ENCODE results near the gene RBBP6.

The RBBP6 gene

GRCh38 chr16:24522751-24523150 lies 16.6 kb upstream of the RBBP6 start:
- DNase-seq (ENCODE audit: low read depth) = no peak
- TF ChIP-seq CTCF (conservative IDR thresholded peaks at IDR 0.05; ENCODE audit: control insufficient read depth, insufficient read depth, low read depth, low read length) = no peak
- no peak overlapping the region for H3K4me3 ChIP-seq (ENCODE audit: control insufficient read depth, low read depth, low read length)

GRCh38 chr16:24523569-24523968 lies 15.8 kb upstream of the RBBP6 start:
- H3K4me3 ChIP-seq (ENCODE audit: control insufficient read depth, low read depth, low read length) = no peak overlapping the region
- no peak for TF ChIP-seq CTCF (conservative IDR thresholded peaks at IDR 0.05; ENCODE audit: control insufficient read depth, insufficient read depth, low read depth, low read length)
- DNase-seq (ENCODE audit: low read depth) = no peak

- DNase-seq (ENCODE audit: low read depth) = no peak
- TF ChIP-seq CTCF (conservative IDR thresholded peaks at IDR 0.05; ENCODE audit: control insufficient read depth, insufficient read depth, low read depth, low read length) = no peak
- no peak overlapping the region for H3K4me3 ChIP-seq (ENCODE audit: control insufficient read depth, low read depth, low read length)
Measured at GRCh38 chr16:24524855-24525677, 14.3 kb upstream of the RBBP6 start.

GRCh38 chr16:24525970-24526559 lies 13.3 kb upstream of the RBBP6 start:
- H3K4me3 ChIP-seq (ENCODE audit: control insufficient read depth, low read depth, low read length) = no peak overlapping the region
- no peak for TF ChIP-seq CTCF (conservative IDR thresholded peaks at IDR 0.05; ENCODE audit: control insufficient read depth, insufficient read depth, low read depth, low read length)
- no peak for DNase-seq (ENCODE audit: low read depth)

GRCh38 chr16:24526701-24527495 lies 12.5 kb upstream of the RBBP6 start:
- H3K4me3 ChIP-seq (ENCODE audit: control insufficient read depth, low read depth, low read length) = no peak overlapping the region
- no peak for DNase-seq (ENCODE audit: low read depth)
- no peak for TF ChIP-seq CTCF (conservative IDR thresholded peaks at IDR 0.05; ENCODE audit: control insufficient read depth, insufficient read depth, low read depth, low read length)

GRCh38 chr16:24531166-24531565 lies 8.2 kb upstream of the RBBP6 start:
- H3K4me3 ChIP-seq (ENCODE audit: control insufficient read depth, low read depth, low read length) = no peak overlapping the region
- TF ChIP-seq CTCF (conservative IDR thresholded peaks at IDR 0.05; ENCODE audit: control insufficient read depth, insufficient read depth, low read depth, low read length) = no peak
- no peak for DNase-seq (ENCODE audit: low read depth)

Measured in fibroblast of mammary gland (primary cell).